Activated naive CD4-positive, alpha-beta T cell treated with anti-CD3 and anti-CD28 coated beads for 36 hours (primary cell): Measurements from ENCODE around the gene GDA. TPM values are rescaled to one million over a fixed set of nuclear protein-coding genes. Genes with fewer than 3 reads are reported as not detected.

Experiments used
- CTCF ChIA-PET: fragments of 350-600 bp; sonication (Branson Sonifier 250); formaldehyde crosslinking; loops from one replicate; lab custom pipeline; 2021; ENCODE audit warnings: antibody characterized with exemption; lab: Charles Lee
- DNase-seq: peaks from one replicate; pipeline ENCODE4 v3.0.0-alpha.2; 2020
- H3K27ac Mint-ChIP-seq: one replicate; pipeline ENCODE4 v1.8.0; 2021; ENCODE audit warnings: mild to moderate bottlenecking, mixed read lengths
- H3K27me3 Mint-ChIP-seq: one replicate; pipeline ENCODE4 v1.8.0; 2021; ENCODE audit warnings: low read depth, mixed read lengths
- H3K36me3 Mint-ChIP-seq: one replicate; pipeline ENCODE4 v1.8.0; 2021; ENCODE audit warnings: low read depth, mixed read lengths
- H3K4me1 Mint-ChIP-seq: one replicate; pipeline ENCODE4 v1.8.0; 2021; ENCODE audit warnings: low read depth, mixed read lengths
- H3K4me3 Mint-ChIP-seq: one replicate; pipeline ENCODE4 v1.8.0; 2021; ENCODE audit warnings: mild to moderate bottlenecking, moderate library complexity, mixed read lengths
- H3K9me3 Mint-ChIP-seq: one replicate; pipeline ENCODE4 v1.8.0; 2021; ENCODE audit warnings: mixed read lengths
- intact Hi-C: fragments of 100-400 bp; cut with micrococcal nuclease; formaldehyde crosslinking; loops from one replicate; pipeline ENCODE4 v1.15.1; 2023
- total RNA-seq, 2 experiments: library from RNA; stranded (reverse); gene quantifications; one replicate each; pipeline ENCODE4 v1.2.3, GENCODE V29; 2021

GDA gene
- total RNA-seq, 2 experiments from 2014 or later: not detected

- no peak overlapping the region for H3K27ac Mint-ChIP-seq
- H3K27me3 Mint-ChIP-seq: no peaks in the 10 kb centered on the region
- peaks cover 2% of the 10 kb centered on the region for H3K4me1 Mint-ChIP-seq
- H3K4me3 Mint-ChIP-seq: no peak overlapping the region
- intact Hi-C loops: loop anchor here (1.0 to 5.0 kb wide), 3 partner anchors 69 to 299 kb away; no protein-coding TSS in a partner anchor
- CTCF ChIA-PET: interaction anchor here (0.7 to 1.7 kb wide), 6 partner anchors 10 to 303 kb away, joined by 3 to 11 read pairs (median 4); no protein-coding TSS in a partner anchor
- no peaks in the 10 kb centered on the region for H3K36me3 Mint-ChIP-seq
- H3K9me3 Mint-ChIP-seq: no peaks in the 10 kb centered on the region
- DNase-seq: no peak
These were observed 143.8 kb downstream of the GDA start for GRCh38 chr9:72292874-72293607.

- H3K36me3 Mint-ChIP-seq: no peaks in the 10 kb centered on the region
- no peak for DNase-seq
- intact Hi-C loops: loop anchor here (5.0 kb wide), 2 partner anchors 67 to 232 kb away; no protein-coding TSS in a partner anchor
- CTCF ChIA-PET: interaction anchor here (0.6 to 3.4 kb wide), 4 partner anchors 12 to 298 kb away, joined by 3 to 16 read pairs (median 4); no protein-coding TSS in a partner anchor
- H3K4me1 Mint-ChIP-seq: peaks cover 2% of the 10 kb centered on the region
- no peaks in the 10 kb centered on the region for H3K27me3 Mint-ChIP-seq
- no peak overlapping the region for H3K4me3 Mint-ChIP-seq
- H3K9me3 Mint-ChIP-seq: no peaks in the 10 kb centered on the region
- H3K27ac Mint-ChIP-seq: no peak overlapping the region
These were observed 145.7 kb downstream of the GDA start for GRCh38 chr9:72294936-72295335.

GRCh38 chr9:72297516-72297915, 148.3 kb downstream of the GDA start:
- H3K27ac Mint-ChIP-seq: no peak overlapping the region
- H3K4me1 Mint-ChIP-seq: peaks cover 7% of the 10 kb centered on the region

GRCh38 chr9:72299017-72299603, 149.9 kb downstream of the GDA start:
- H3K36me3 Mint-ChIP-seq: no peaks in the 10 kb centered on the region
- H3K27me3 Mint-ChIP-seq: no peaks in the 10 kb centered on the region
- intact Hi-C loops: no loop called here
- H3K9me3 Mint-ChIP-seq: no peaks in the 10 kb centered on the region
- H3K4me1 Mint-ChIP-seq: peaks cover 7% of the 10 kb centered on the region
- no peak overlapping the region for H3K27ac Mint-ChIP-seq
- no peak for DNase-seq
- CTCF ChIA-PET: interaction anchor here (0.7 kb wide), 1 partner anchor 572 kb away, joined by 3 read pairs; no protein-coding TSS in a partner anchor
- H3K4me3 Mint-ChIP-seq: no peak overlapping the region

More at GRCh38 chr9:72297516-72297915, 148.3 kb downstream of the GDA start:
- H3K27me3 Mint-ChIP-seq: no peaks in the 10 kb centered on the region
- intact Hi-C loops: no loop called here
- no peaks in the 10 kb centered on the region for H3K9me3 Mint-ChIP-seq
- CTCF ChIA-PET: interaction anchor here (1.3 kb wide), 1 partner anchor 525 kb away, joined by 5 read pairs; no protein-coding TSS in a partner anchor
- no peaks in the 10 kb centered on the region for H3K36me3 Mint-ChIP-seq
- H3K4me3 Mint-ChIP-seq: no peak overlapping the region
- DNase-seq: no peak

- intact Hi-C loops: no loop called here
These were observed 151.6 kb downstream of the GDA start for GRCh38 chr9:72300873-72301272.

More at GRCh38 chr9:72300873-72301272, 151.6 kb downstream of the GDA start:
- no peaks in the 10 kb centered on the region for H3K9me3 Mint-ChIP-seq
- H3K27ac Mint-ChIP-seq: no peak overlapping the region
- no peaks in the 10 kb centered on the region for H3K27me3 Mint-ChIP-seq
- no peaks in the 10 kb centered on the region for H3K36me3 Mint-ChIP-seq
- no peak overlapping the region for H3K4me3 Mint-ChIP-seq
- H3K4me1 Mint-ChIP-seq: peaks cover 15% of the 10 kb centered on the region
- DNase-seq: no peak
- CTCF ChIA-PET: interaction anchor here (0.6 kb wide), 1 partner anchor 160 kb away, joined by 3 read pairs; no protein-coding TSS in a partner anchor

Other genes with a start within 250 kb of the GDA start
- gene ABHD17B, start 238.2 kb upstream of the GDA start, total RNA-seq: 10 to 100 TPM; 10.2 to 11.1 TPM
- gene C9orf85, start 237.8 kb upstream of the GDA start, total RNA-seq: 1 to 10 TPM; 6.2 to 6.7 TPM
- gene C9orf57, start 88.8 kb upstream of the GDA start, total RNA-seq: not detected
- 10 to 100 TPM; 71.9 to 73.2 TPM for gene ZFAND5, start 215.8 kb downstream of the GDA start, total RNA-seq